HuH-7.5 (cell line): Measurements from ENCODE around the gene PTPRT.
"Not testable (repeated sequence)": the region's sequence is repeated elsewhere in the genome, so short reads cannot be mapped to it uniquely, and the experiment has no call there.

Experiments
- DNase-seq: peaks from one replicate; pipeline ENCODE4 v3.0.0; 2011; ENCODE audit warnings: low spot score

PTPRT gene

DNA sequence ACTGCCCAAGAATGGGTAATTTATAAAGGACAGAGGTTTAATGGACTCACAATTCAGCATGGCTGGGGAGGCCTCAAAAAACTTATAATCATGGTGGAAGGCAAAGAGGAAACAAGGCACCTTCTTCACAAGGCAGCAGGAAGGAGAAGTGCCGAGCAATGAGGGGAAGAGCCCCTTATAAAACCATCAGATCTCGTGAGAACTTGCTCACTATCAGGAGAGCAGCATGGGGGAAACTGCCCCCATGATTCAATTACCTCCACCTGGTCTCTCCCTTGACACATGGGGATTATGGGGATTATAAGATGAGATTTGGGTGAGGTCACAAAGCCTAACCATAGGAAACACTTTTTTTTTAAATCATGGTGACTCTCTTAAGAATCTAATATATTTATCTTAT, 278.9 kb downstream of the PTPRT start:
- not testable (repeated sequence) for DNase-seq

DNA sequence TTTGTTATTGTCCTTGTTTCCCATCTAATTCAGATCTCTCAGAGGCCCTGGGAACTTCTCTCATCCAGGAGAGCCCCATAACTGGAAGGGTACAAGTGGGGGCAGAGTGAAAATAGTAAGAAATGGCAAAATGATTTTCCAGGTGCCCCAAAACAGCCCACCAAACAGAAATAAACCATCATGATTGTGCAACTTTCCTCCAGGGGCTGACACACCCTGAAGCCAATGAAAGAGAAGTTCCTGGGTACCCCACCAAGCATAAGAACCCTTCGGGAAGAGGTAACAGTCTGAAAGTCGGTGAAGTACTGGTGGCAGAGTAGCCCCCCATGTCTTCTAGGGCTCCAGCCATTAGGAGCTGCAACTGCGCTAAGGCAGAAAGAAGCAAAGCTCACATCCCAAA, 282.0 kb downstream of the PTPRT start:
- DNase-seq = no peak

DNA sequence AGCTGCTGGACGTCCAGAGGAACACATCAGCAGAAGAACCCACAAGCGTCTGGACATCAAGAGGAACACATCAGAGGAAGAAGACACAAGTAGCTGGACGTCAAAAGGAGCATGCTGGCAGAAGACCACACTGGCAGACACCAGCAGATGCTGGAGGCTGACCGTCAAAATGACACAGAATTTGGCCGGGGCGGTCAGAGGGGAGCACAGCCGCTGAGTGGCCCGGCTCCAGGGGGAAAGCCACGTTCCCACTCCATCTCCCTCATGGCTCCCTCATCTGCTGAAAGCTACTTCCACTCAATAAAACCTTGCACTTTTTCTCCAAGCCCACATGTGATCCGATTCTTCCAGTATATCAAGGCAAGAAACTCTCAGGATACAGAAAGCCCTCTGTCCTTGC, 283.6 kb downstream of the PTPRT start:
- DNase-seq = no peak

DNA sequence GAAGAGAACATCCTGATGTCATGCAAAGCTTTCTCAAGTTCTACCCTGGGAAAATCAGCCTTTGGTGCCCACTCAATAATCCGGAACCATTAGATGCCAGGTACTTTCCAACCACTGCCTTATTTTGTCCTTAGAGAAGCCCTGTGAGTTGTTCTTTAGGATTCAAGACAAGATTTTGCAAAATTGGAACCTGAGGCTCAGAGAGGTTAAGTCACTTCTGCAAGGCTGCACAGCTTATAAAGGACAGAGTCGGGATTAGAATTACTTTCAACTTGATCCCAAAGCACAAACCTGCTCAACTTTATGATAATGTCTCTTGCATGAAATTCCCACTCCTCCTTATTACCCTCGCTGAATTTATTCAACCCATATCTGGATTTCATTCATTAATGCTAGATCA, 287.2 kb downstream of the PTPRT start:
- DNase-seq = no peak

DNA sequence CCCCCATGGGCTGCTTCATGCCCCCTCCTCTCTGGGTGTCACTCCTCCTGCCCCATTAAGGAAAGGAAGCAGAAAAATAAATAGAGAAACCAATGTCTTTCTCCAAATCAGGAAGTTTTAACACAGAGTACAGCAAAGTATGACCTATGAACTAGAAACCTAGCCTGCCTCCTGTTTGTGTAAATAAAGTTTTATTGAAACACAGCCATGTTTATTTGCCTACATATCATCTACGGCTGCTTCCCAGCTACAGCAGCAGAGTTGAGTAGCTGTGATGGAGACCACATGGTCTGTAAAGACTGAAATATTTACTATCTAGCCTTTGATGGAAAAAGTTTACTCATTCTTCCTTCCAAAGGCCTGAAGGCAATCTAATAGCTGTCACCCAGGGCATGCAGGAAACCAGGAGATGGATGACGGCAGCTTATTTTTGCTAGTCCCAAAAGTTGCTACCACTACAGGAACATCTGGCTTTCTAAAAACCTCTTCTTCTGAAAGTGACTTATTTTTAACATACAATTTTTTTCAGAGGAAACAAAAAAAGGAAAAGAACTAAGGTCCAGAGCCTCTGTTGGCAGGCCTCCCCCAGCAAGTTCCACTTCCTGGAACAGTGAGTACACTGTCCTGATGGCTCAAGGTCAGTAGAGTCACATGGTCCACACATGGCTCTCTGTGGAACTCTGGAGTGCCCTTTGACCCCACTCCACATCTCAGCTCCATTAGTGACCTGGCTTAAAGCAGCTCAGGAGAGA, 287.8 kb downstream of the PTPRT start:
- DNase-seq = no peak

DNA sequence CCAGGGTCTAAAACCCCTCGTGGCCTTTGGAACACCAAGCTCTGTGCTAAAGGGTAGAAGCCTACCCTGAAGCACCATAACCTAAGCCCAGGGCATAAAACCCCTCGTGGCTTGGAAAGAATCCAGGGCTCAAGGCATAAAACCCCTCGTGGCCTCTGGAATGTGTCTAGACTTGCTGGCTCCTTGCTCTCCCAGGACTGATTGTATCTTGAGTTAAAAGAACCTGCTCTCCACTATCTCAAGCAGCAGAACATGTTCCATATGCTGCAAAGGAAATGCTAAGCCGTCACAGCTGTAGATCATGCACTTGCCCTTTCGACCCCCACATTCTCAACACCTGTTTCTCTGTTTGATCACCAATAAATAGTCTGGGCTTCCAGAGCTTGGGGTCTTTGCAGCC, 288.9 kb downstream of the PTPRT start:
- not testable (repeated sequence) for DNase-seq

DNA sequence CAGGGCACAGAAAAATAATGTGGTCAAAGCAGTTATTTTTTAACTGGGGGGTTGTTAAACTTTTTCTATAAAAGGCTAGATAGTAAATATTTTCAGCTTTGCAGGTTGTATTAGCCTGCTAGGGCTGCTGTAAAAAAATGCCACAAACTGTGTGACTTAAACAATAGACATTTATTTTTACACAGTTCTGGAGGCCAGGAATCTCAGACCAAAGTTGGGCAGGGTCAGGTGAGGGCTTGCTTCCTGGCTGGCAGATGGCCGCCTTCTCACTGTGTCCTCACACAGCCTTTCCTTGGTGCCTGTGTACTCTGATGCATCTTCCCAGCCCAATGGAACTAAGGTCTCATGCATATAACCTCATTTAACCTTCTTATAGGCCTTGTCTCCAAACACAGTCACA, 294.7 kb downstream of the PTPRT start:
- no peak for DNase-seq

DNA sequence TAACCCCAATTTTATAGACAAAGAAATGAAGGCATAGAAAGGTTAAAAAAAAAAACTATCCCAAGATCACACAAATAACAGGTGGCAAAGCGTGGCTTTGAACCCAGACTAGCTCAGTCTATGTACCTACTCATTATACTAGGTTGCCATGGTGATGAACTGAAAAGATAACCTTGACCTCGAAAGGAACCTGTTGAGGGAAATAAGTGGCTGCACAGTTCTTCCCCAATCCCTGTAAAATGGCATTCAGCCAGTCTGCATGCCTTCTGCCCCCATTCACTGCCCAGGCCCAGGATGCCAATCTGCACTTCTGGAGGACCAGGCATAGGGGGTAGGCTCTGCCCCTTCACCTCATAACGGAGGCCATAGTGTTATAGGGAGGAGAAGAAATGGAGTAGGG, 295.2 kb downstream of the PTPRT start:
- DNase-seq = no peak

DNA sequence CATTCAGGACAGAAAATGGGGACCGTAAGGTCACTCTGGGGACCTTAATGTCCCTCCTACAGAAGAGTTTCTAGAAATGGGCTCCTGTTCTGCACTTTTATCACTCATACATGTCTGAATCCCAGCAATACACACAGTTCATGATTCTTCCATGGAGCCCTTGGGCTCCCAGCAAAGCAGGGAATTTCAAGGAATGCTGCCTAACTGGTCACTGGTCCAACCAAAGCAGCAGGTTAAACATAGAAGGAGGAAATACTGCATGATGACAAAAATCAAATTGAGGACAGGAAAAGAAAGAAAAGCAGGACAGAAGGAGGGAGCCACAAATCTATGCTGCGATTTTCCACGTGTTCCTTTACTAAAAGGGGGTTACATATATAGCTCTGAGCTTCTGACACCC, 300.2 kb downstream of the PTPRT start:
- DNase-seq = no peak

DNA sequence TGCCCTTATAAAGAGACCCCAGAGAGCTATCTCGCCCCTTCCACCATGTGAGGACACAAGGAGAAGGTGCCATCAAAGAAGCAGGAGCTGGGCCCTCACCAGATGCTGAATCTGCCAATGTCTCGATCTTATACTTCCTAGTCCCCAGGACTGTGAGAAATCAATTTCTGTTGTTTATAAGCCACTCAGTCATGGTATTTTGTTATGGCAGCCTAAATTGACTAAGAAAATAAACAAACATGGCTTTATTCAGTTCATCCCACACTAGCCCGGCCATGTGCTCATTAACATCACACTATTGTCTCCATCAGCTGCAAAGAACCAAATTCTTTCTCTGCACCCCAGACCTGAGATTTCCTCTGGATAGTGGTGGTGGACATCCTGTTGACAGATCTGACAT, 302.4 kb downstream of the PTPRT start:
- DNase-seq = no peak

DNA sequence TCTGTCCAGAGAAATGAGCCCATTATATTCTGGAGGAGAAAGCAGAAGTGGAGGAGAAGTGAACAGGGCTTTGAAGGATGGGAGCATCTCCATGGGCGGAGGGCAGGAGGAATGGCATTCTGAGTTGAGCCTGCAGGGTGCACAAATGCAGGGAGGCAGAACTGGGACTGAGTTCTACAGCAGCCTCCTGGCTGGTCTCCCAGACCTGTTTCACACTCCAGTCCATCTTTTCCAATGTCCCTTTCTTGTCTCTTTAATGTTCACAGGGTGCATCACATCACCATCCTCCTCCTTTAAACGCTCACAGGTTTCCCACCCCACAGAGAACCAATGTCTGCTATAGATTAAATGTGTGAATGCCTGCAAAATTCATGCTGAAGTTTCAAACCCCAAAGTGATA, 302.9 kb downstream of the PTPRT start:
- no peak for DNase-seq

DNA sequence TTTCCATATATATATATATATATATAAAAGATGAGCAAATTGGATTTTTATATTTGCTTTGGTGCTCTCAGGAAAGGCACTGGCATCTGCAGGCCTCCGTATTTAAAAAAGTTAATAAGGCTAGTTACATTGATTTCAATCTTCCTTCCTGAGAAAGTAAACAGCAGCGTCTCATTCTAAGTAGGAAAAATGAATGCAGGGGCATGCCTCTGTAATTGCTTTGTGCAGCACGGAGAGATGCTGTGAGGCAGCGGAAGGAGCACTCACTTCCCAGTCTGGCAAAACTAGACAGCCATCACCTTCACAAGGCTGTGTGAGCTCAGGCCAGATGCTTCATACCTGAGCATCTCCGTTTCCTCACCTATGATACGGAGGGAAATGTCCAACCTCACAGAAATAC, 303.7 kb downstream of the PTPRT start:
- no peak for DNase-seq

DNA sequence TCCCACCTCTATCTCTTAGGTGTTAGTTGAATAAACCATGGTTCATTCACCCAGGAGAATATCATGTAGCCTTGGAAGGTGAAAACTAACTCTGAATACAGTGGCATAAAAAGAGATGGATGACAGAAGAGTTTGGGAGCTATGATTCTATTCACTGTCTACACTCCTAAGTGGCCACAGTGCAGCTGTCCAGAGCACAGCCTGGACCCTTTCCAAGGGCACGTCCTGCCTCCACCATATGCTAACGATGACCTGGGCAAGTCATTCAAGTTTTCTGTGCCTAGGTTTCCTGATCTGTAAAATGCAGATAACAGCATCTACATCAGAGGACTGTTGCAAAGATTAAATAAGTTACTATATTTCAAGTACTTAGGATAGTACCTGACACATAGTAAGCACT, 314.1 kb downstream of the PTPRT start:
- DNase-seq = no peak

DNA sequence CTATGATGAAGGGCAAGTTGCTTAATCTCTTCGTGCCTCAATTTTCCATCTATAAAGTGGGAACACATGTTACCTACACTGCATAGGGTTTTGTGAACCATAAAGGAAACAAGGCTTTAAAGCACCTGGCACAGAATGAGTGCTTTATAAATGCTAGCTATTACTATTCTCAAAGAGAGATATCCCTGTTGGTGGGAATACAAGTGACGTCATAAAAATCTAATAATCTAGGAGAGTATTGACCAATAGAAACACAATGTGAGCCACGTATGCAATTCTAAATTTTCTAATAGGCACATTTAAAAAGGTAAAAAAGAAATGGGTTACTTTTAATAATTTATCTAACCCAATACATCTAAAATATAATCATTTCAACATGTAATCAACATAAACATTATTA, 316.4 kb downstream of the PTPRT start:
- DNase-seq = no peak

DNA sequence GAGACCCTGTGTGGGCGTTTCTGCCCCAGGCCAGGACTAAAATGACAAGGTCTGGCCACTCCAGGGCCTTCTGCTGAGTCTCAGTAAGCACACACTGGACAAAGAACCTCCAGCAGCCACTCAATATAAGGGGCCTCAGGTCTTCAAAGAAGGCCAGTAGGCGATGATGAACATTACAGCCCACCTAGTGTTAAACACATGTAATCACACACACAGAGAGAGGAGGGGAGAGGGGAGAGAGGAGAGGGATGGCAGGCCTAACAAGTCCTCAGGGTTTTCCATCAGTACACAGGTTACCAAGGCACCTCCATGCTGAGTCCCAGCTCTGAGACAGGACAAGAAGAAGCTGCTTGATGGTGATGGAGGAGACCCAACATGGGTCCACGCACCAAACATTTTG, 325.6 kb downstream of the PTPRT start:
- no peak for DNase-seq

DNA sequence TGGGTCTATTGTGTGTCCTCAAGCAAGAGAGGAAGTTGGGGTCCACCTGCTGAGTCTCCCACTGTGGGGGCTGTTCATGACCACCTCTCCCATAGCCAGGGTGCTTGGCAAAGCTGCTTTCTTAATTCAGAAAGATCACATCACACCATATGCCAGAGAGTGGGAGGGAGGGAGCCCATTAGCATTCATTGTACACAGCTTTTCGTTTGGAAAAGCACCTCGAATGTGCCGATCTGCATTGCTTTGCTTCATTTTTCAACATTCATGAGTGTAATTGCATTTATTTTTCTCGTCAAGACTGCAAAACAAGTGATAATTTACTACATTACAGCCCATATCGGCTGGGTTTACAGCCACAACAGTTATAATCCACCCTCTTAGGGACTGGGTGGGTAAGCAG, 327.3 kb downstream of the PTPRT start:
- DNase-seq = no peak

DNA sequence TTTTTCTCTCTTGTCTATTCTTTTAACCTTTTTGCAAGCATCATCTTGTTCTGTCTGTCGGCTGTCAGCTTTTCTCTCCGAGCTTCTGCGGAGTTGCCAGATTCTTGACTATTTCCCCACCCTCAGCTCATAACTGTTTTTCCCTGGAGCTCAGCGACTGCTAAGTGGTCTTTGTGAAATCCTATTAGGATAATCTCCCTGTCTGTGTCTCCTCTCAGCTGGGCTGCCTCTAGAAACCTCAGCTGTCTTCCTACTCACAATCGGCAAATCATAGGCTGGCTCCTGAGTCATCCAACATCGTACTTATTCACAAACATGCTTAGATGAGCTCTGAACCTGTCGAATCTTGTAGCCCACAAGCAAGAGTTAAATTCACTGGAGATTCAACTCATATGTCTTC, 332.3 kb downstream of the PTPRT start:
- no peak for DNase-seq

DNA sequence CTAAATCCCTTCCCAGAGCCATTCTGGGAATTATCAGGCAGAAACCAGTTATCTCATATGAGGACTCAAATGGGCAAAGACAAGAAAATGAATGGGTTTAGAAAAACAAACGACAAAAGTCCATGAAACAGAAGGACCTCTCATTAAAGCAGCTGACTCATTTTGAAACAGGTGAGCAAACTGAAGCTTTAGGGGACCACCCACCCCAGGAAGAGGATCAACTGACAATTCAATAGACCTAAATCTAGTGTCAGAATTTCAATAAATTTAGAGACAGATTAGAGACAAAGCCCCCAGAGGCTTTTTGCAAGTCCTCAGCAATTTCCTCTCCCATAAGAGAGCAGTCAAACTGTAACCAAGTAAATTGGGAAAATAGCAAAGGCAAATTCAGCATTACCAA, 333.8 kb downstream of the PTPRT start:
- no peak for DNase-seq

DNA sequence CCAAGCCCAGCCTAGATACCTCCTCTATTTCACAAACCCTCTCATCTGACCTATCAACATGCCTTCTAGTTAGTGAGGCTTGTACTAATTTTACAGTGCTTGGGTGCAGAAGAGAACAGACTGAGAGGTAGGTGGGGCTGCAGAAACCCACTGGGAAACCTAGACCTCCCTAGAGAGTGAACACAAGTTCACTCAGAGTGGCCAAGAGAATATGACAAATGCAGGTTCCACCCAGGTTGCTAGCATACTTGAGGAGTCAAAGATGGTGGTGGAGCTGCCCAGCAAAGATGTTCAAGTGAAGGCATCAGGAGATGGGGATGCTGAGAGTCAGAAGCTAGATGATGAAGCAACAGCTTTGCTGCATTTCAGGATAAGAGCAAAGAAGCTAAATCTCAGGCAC, 337.0 kb downstream of the PTPRT start:
- DNase-seq = no peak

DNA sequence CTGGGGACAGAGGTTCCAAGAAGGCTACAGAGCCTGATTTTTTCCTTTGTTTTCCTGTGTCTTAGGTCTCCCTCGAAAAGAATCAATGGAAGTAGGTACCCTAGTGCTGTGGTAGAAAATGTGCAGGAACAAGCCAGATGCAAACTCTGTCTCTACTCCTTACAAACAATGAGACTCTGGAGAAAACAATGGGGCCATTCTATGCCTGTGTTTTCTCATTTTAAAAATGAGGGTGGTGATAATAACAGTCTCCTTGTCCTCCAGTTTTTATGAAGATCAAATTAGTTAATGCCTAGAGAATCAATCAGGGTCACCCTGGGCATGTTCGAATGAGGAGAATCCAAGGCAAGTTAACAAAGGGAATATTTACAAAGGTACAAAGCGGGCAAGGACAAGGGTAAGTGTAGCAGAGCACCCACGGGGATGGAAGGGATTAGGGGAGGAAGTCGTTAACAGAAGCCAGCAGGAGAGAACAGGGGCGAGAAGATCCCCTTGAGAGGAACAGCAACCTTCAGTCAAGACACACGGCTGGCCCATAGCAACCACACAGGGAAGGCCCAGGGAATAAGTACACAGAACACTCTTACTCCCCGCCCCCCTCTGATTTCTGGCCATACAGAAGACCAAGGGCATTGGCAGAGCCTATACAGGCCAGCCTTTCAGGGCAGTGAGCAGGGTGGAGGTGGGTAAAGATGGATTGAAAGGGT, 342.8 kb downstream of the PTPRT start:
- DNase-seq = no peak

DNA sequence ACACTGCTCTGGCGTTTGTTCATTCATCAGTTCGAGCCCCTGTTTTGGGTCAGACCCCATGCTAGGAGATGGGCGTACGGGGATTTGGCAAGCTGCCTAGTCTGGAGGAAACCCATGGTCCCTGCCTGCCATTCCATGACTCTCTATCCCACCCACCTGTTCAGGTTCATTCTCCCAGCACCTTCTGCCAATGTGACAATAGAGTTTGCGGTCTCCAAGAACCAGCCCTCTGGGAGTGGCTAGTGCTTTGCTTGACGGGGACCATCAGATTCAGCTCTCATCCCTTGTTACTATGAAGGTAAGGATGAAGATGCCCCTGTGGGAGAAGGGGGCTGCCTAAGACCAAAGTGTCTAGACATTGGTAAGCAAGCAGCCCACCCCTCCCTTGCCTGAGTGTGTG, 345.0 kb downstream of the PTPRT start:
- no peak for DNase-seq

DNA sequence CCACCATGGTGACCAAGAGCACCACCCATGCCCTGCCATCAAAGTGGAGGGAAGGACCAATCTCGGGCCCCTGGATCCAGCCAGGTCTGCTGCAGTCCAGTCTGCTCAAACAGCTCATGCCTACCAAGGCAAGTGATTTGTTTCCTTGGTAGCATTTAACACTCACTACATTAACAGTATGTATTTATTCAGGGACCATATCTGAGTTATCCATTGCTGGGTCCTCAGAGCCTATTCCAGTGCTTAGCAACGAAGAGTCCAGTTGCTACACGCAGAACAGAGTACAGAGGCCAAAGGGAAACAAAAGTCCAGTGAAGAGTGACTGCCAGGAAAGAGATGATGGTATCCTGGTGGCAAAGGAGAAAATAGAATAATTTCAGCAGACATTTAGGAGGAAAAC, 352.2 kb downstream of the PTPRT start:
- no peak for DNase-seq

DNA sequence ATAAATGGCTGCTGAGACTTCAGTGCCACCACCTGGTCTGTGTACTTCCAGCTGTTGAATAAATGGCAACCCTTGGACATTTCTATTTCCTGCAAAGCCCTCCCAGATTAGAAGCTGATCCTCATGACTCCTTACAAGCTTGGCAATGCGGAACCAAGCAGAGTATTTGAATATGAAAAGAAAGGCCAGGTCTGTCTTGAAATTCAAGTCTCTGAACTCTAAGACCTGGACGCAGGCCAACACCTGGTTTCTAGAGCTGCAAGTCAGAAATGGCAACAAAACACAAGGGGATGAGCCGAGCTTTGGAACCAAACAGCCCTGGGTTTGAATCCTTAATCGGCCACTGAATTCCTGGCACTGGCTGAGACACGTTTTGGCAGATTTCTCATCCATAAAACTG, 353.4 kb downstream of the PTPRT start:
- DNase-seq = no peak

DNA sequence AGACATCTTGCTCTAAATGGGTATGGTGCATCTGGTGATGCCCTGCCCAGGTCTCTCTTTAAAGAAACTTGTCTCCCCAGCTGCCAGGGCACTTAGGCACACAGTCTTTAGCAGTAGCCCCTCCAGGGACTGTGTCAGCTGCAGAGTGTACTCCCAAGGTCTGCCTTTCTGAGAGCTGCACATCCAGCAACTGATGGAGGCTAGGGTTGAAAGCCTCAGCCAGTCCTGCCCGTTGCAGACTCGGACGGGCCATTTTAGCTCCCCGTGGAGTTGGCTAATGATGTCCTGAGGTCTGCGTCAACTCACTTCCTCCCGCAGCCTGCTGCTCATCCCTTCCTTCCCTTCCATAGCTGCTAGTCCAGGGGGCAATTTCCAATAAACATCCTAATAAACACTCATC, 381.8 kb downstream of the PTPRT start:
- no peak for DNase-seq
